ENCODE results near the gene SLC41A3.
"Not testable (repeated sequence)": the region's sequence is repeated elsewhere in the genome, so short reads cannot be mapped to it uniquely, and the experiment has no call there.

Gene SLC41A3

GRCh38 chr3:125975245-125976002, 108.5 kb downstream of the SLC41A3 start:
- DNase-seq = not testable (repeated sequence)

DNA sequence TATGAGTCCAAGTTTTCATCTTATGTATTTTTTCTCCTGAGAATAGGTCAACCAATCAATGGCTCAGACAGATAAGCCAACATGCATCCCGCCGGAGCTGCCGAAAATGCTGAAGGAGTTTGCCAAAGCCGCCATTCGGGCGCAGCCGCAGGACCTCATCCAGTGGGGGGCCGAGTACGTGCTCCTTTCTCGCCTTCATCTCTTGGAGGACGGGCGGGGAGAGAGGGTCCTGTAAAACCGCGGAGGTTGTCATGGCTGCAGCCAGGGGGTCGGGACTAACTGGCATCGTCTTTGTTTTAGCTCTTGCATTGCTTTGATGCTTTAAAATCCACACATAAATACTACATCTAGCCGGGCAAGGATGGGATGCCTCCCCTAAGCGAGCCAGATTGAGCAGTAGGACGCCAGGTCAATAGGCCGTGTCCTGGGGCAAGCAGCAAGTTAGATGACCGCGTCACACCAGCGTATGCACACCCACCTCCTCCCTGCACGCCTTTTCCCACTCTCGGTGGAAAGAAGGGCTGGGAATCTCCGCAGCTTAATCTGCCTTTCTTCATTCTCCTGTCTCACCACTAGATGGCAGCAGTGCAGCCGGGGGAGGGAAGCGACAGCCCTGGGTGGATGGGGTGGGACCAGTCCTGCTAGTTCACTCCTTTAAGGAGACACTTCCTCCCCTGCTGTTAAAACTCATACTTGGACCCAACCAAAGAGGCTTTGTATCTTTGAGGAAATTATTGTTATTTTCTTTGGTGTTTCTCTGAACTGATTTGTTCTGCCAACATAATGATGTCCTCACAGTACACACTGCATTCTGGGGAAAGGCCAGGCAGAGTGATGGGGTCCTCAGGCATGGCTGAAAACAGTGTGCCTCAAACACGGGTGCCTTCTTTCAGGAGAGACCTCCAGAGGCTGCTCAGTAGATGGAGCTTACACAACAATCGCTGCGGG, 111.7 kb downstream of the SLC41A3 start:
- DNase-seq = not testable (repeated sequence)

DNA sequence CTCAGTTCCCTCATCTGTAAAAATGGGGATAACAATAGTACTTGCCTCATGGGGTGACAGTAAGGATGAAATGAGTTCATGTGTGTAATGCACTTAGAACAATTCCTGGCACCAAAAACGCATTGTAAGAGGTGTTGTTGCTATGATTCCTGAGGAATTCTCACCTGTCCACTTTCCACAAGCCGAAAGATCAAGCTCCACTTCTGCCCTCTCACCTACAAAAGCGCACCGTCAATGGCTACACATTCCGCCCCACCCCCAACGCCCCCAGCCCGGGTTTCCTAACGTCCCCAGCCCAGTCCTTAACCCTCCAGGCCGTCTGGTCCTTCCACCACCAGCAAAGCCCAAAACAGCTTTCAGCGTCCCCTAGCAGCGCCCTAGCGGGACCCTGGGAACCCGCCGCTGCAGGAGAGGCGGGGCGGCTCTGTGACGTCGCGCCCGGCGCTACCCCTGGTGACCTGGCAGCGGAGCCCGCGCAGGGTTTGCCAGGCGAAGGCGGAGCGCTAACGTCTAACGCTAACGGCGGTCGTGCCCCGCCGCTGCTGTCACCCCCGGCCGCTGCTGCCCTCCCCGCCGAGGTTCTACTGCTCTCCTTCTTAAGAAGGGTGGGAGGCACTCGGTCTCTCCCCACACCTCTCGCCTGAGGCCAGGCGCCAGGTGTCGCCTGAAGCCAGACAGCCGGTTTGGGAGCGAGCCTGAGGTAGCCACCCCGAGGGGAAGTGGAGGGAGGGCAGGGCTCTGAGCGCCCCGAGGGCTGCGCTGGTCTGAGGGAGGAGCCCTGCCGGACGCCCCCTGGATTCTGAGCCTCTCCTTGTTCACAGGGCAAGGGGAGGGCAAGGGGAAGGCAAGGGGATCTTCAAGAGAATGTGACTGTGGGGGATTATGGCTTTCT, 115.0 kb downstream of the SLC41A3 start, which contains the start of gene ROPN1B:
Gene ROPN1B, plus strand, starts transcription at position 478 of the 892 bp plus-strand sequence. CDS start 2,877 bp downstream, outside the sequence.
- not testable (repeated sequence) for DNase-seq

- DNase-seq = not testable (repeated sequence)
Measured at GRCh38 chr3:125968121-125968520, 115.8 kb downstream of the SLC41A3 start.

- peak; percentile 1 for DNase-seq
Measured at GRCh38 chr3:125967156-125967555, 116.8 kb downstream of the SLC41A3 start.

GRCh38 chr3:125965505-125965904, 118.4 kb downstream of the SLC41A3 start:
- DNase-seq = no peak

- DNase-seq = not testable (repeated sequence)
Measured at GRCh38 chr3:125963834-125964233, 120.1 kb downstream of the SLC41A3 start.

DNA sequence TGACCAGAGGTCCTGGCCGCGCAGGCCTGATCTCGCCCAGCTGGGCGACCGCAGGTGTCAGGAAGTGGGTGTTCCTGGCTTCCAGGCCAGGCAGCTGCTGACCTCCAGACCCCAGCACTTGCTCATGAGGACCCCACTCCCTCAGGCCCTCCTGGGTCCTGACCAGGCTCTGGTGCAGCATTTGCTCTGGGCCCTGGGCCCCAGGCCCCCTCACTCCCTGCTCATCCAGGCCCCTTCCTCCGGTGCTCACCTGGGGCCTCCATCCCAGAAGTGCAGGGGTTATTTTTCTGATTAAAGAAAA, 122.7 kb downstream of the SLC41A3 start:
- DNase-seq = no peak

DNA sequence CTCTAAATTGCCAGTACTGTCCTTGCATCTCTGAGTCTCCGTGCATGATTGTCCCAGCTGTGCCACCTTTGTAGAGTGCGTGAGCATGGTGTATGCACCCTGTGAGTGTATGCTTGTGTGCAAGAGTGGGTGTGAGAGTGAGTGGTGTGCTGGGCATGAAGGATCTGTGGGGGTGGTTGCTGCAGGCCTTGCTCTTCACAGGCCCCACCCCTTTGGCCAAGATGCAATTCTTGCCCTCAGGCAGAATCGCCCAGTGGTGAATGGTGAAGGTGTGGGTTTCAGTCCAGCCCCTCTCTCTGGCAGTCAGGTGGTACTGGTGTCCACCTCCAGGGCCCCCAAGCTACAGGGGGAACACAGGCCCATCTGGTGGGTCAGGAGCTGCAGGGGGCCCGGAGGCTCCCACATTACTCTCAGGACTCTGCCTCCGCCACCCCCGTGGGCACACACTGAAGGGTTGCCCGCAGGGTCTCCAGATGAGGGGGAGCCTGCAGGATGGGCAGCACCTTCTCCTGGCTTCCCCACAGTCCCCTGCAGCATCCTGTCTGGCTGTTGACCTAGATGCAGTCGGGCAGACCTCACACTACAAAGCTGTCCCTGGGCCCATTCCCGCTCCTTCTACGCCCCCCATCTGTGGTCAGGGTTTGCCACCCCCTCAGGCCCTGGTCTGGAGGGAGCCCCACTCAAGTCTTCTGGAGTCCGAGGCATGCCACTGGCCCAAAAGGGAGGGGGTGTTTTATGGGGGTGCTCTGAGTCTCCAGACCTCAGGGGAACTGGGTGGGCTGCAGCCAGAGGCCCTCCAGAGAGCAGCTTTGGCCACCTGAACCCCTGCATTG, 123.3 kb downstream of the SLC41A3 start:
- DNase-seq = no peak

- DNase-seq = no peak
Measured at GRCh38 chr3:125960066-125960424, 123.9 kb downstream of the SLC41A3 start.

DNA sequence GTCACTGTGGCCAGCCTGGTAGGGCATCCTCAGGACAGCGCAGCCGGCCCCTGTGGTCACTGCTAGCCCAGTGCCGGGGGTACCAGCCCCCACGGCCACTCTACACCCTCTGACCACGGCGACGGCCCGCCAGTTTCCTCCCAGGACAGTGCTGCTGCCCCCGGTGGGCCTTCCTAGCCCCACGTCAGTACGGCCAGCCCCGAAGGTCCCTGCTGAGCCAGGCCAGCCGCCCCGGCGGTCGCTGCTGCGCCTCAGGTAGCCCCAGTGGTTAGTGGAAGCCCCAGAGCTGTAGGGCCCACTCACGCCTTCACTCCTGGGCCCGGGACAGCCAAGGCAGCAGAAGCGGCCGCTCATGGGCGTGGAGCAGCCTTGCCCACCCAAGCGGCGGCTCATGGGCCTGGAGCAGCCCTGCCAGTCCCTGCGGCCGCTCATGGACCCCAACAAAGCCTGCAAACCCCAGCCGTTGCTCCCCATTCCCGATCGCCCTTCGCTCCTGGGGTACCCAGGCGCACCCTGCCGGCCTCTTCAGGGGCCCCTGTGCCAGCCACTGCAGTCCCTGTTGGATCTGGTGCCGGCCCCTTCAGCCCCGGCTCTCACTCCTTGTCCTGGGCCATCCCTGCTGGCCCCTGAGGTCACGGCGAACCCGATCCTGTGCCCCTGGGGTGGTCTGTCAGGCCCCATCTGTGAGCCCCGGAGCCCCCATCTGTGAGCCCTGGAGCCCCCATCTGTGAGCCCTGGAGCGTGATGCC, 124.4 kb downstream of the SLC41A3 start:
- DNase-seq = no peak

- DNase-seq = no peak
Measured at GRCh38 chr3:125958511-125959316, 125.2 kb downstream of the SLC41A3 start.

DNA sequence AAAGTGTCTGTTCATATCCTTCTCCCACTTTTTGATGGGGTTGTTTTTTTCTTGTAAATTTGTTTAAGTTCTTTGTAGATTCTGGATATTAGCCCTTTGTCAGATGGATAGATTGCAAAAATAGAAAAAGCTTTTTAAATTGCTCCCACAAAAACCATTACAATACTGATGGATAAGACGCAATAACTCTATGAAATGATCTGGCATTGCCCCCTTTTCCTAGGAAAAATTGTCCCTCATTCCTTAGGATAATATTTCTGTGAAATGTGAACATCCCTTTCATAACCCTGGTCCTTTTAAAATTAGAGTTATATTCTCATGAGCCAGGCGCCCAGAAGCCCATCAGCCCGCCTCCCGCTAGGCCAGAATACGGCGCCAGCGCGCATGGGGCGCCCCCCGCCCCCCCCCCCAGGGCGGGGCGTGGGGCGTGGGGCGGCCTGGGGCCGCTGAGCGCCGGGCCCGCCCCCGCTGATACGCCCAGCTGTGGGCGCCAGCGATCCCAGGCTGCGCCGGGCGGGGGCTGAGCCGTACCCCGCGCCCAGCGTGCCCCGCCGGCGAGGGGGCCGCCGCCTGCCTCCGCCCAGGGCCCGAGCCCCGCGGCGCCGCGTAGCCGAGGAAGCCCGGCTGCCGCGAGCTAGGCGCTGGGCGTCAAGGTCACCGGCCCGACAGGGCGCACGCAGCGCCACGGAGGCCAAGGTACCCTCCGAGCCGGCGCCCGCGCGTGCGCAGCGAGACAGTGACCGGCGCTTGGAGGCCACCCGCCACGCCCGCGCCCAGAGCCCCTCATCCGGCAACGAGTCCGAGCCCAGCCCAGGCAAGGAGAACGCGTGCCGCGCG, 126.0 kb downstream of the SLC41A3 start:
- no peak for DNase-seq

GRCh38 chr3:125957020-125957419, 126.9 kb downstream of the SLC41A3 start:
- DNase-seq = not testable (repeated sequence)
